Panc1 (cell line): Measurements from ENCODE around the gene TMOD4.

Experiments used
- SIN3A ChIP-seq: IDR thresholded peaks from 2 replicates; pipeline ENCODE4 v1.6.1; 2012; ENCODE audit warnings: low read depth, mild to moderate bottlenecking, low read length, moderate library complexity, borderline replicate concordance; ENCODE audit not compliant: insufficient read depth
- TF ChIP-seq, protein P1 (sequence below): fragments of 450-650 bp; IDR thresholded peaks from 2 replicates; pipeline ENCODE4 v1.5.1; 2017; ENCODE audit warnings: mild to moderate bottlenecking
- TF ChIP-seq, protein P2 (sequence below), 2 experiments: IDR thresholded peaks; 2 replicates each; pipeline ENCODE4 v1.6.1; 2011 to 2012; ENCODE audit warnings: low read depth in 2 of 2, control low read depth in 1 of 2, low read length in 1 of 2, mild to moderate bottlenecking in 1 of 2, moderate library complexity in 1 of 2; ENCODE audit not compliant: insufficient read depth in 1 of 2

DNA sequence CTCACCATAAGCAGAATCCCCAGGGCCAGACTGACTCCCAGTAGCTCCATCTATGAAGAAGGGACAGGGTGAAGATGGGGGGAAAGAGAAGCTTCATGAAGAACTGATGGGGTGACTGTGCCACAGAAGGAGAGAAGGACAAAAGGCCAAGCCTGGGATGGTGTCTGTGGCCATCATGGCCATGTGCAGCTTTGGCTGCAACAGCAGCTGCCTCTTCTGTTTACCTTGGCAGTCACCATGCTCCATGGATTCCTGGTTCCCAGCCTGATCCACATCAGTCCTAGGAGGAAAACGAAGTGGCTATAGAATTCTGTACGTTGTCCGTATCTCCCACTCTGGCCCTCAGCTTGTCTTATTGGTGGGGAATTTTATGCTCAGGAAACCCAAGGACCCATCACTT, 41.4 kb downstream of the TMOD4 start:
- TF ChIP-seq, protein P1, sequence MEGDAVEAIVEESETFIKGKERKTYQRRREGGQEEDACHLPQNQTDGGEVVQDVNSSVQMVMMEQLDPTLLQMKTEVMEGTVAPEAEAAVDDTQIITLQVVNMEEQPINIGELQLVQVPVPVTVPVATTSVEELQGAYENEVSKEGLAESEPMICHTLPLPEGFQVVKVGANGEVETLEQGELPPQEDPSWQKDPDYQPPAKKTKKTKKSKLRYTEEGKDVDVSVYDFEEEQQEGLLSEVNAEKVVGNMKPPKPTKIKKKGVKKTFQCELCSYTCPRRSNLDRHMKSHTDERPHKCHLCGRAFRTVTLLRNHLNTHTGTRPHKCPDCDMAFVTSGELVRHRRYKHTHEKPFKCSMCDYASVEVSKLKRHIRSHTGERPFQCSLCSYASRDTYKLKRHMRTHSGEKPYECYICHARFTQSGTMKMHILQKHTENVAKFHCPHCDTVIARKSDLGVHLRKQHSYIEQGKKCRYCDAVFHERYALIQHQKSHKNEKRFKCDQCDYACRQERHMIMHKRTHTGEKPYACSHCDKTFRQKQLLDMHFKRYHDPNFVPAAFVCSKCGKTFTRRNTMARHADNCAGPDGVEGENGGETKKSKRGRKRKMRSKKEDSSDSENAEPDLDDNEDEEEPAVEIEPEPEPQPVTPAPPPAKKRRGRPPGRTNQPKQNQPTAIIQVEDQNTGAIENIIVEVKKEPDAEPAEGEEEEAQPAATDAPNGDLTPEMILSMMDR, result no peak
- no peak for TF ChIP-seq SIN3A
- TF ChIP-seq, protein P2, sequence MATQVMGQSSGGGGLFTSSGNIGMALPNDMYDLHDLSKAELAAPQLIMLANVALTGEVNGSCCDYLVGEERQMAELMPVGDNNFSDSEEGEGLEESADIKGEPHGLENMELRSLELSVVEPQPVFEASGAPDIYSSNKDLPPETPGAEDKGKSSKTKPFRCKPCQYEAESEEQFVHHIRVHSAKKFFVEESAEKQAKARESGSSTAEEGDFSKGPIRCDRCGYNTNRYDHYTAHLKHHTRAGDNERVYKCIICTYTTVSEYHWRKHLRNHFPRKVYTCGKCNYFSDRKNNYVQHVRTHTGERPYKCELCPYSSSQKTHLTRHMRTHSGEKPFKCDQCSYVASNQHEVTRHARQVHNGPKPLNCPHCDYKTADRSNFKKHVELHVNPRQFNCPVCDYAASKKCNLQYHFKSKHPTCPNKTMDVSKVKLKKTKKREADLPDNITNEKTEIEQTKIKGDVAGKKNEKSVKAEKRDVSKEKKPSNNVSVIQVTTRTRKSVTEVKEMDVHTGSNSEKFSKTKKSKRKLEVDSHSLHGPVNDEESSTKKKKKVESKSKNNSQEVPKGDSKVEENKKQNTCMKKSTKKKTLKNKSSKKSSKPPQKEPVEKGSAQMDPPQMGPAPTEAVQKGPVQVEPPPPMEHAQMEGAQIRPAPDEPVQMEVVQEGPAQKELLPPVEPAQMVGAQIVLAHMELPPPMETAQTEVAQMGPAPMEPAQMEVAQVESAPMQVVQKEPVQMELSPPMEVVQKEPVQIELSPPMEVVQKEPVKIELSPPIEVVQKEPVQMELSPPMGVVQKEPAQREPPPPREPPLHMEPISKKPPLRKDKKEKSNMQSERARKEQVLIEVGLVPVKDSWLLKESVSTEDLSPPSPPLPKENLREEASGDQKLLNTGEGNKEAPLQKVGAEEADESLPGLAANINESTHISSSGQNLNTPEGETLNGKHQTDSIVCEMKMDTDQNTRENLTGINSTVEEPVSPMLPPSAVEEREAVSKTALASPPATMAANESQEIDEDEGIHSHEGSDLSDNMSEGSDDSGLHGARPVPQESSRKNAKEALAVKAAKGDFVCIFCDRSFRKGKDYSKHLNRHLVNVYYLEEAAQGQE (IDR thresholded peaks at IDR 0.05; ENCODE audit: insufficient read depth in 1 of 2, low read depth in 2 of 2, low read length in 1 of 2), result no peak
